Nephron (organoid): ENCODE data around the gene OR51I1.

Experiments used
- H3K27ac Mint-ChIP-seq, 3 experiments: 2 replicates each; pipeline ENCODE4 v1.8.0; 2020; ENCODE audit warnings: mixed read lengths in 3 of 3, mild to moderate bottlenecking in 2 of 3, moderate library complexity in 1 of 3
- H3K27me3 Mint-ChIP-seq: 2 replicates; pipeline ENCODE4 v1.8.0; 2021; ENCODE audit warnings: low read depth, mild to moderate bottlenecking, moderate library complexity, mixed read lengths
- H3K36me3 Mint-ChIP-seq: 2 replicates; pipeline ENCODE4 v1.8.0; 2020; ENCODE audit warnings: low read depth, mixed read lengths
- H3K4me1 Mint-ChIP-seq: 2 replicates; pipeline ENCODE4 v1.8.0; 2020; ENCODE audit warnings: mixed read lengths
- H3K4me3 Mint-ChIP-seq, 3 experiments: 2 replicates each; pipeline ENCODE4 v1.8.0; 2020; ENCODE audit warnings: mild to moderate bottlenecking in 3 of 3, mixed read lengths in 3 of 3, moderate library complexity in 2 of 3
- H3K9me3 Mint-ChIP-seq: 2 replicates; pipeline ENCODE4 v1.8.0; 2020; ENCODE audit warnings: mixed read lengths
- TF ChIP-seq, protein P1 (sequence below), 3 experiments: fragments of 200-600 bp; sonication (generic); IDR thresholded peaks; one replicate each; pipeline ENCODE4 v1.5.0; 2021; ENCODE audit warnings: antibody characterized with exemption in 3 of 3; ENCODE audit not compliant: unreplicated experiment in 3 of 3

Gene OR51I1

DNA sequence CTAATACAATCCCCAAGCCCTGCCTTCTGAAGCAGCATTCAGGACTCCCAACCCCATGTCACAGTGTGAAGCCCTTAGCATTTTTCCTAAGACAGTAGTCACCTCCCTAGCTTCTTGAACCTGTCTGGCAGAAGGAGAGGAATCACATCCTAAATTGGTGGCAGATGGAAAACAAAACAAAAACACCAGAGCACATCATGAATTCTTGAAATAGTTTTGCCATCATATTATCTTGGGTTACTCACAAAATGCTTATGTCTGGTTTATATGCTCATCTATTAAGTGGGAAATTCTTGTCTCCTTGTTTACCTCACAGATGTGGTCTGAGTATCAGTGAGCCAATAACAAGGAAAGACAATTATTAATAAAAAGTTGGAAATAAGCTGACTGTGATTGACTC lies 42.4 kb downstream of the OR51I1 start:
- TF ChIP-seq, protein P1, sequence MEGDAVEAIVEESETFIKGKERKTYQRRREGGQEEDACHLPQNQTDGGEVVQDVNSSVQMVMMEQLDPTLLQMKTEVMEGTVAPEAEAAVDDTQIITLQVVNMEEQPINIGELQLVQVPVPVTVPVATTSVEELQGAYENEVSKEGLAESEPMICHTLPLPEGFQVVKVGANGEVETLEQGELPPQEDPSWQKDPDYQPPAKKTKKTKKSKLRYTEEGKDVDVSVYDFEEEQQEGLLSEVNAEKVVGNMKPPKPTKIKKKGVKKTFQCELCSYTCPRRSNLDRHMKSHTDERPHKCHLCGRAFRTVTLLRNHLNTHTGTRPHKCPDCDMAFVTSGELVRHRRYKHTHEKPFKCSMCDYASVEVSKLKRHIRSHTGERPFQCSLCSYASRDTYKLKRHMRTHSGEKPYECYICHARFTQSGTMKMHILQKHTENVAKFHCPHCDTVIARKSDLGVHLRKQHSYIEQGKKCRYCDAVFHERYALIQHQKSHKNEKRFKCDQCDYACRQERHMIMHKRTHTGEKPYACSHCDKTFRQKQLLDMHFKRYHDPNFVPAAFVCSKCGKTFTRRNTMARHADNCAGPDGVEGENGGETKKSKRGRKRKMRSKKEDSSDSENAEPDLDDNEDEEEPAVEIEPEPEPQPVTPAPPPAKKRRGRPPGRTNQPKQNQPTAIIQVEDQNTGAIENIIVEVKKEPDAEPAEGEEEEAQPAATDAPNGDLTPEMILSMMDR (IDR thresholded peaks at IDR 0.05; ENCODE audit: unreplicated experiment in 3 of 3) = no peak
- H3K4me3 Mint-ChIP-seq = no peak overlapping the region
- H3K9me3 Mint-ChIP-seq = no peaks in the 10 kb centered on the region
- no peak overlapping the region for H3K27ac Mint-ChIP-seq
- no peaks in the 10 kb centered on the region for H3K4me1 Mint-ChIP-seq
- peaks cover 7% of the 10 kb centered on the region for H3K27me3 Mint-ChIP-seq
- H3K36me3 Mint-ChIP-seq = no peaks in the 10 kb centered on the region

DNA sequence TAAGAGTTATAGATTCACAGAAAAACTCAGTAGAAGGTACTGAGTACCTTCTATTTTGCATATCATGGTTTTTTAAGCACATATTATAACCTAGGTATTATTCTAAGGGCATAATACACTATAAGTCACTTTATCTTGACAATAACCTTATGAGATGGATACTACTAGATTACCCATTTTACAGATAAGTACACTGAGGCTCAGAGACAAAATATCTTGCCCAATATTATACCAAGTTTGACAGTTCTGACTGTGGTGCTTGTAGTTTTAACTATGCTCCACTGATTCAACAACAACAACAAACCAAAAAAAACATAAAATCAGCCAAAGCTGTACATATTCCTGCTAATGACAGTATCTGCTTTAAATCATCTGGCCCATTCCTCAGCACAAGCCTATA lies 47.2 kb downstream of the OR51I1 start:
- TF ChIP-seq, protein P1 (IDR thresholded peaks at IDR 0.05; ENCODE audit: unreplicated experiment in 3 of 3) = no peak
- Mint-ChIP-seq H3K36me3 (no peaks in the 10 kb centered on the region), H3K27me3 (no peaks in the 10 kb centered on the region), H3K27ac (no peak overlapping the region), H3K4me3 (no peak overlapping the region), H3K9me3 (no peaks in the 10 kb centered on the region), H3K4me1 (no peaks in the 10 kb centered on the region)
